SK-N-MC (cell line): Measurements from ENCODE around the gene FKTN.

Experiments
- DNase-seq: peaks from one replicate; pipeline ENCODE4 v3.0.0-alpha.2; 2011; ENCODE audit warnings: low read depth, low spot score
- H3K27ac ChIP-seq: fragments of 200-600 bp; sonication (generic); 2 replicates; pipeline ENCODE4 v1.5.1; 2016; ENCODE audit warnings: mixed run types
- H3K36me3 ChIP-seq: fragments of 200-600 bp; sonication (generic); 2 replicates; pipeline ENCODE4 v1.6.1; 2017; ENCODE audit warnings: antibody characterized with exemption, low read length, mixed read lengths; ENCODE audit not compliant: insufficient read depth
- H3K4me3 ChIP-seq: fragments of 200-600 bp; sonication (generic); 2 replicates; pipeline ENCODE4 v1.5.1; 2016
- H3K9ac ChIP-seq: fragments of 200-600 bp; sonication (generic); 2 replicates; pipeline ENCODE4 v1.8.0; 2017; ENCODE audit warnings: mixed run types, mixed read lengths; ENCODE audit not compliant: insufficient read length
- H3K9me3 ChIP-seq: fragments of 200-600 bp; sonication (generic); 2 replicates; pipeline ENCODE4 v1.6.1; 2017; ENCODE audit warnings: low read depth, mild to moderate bottlenecking, antibody characterized with exemption, low read length, moderate library complexity, mixed read lengths
- EZH2 ChIP-seq: fragments of 200-600 bp; sonication (generic); IDR thresholded peaks from one replicate; pipeline ENCODE4 v1.6.1; 2017; ENCODE audit warnings: antibody characterized with exemption
- FOXP2 ChIP-seq: optimal IDR thresholded peaks from 2 replicates; pipeline ENCODE3; 2011; ENCODE audit warnings: mild to moderate bottlenecking, moderate library complexity; ENCODE audit not compliant: insufficient read depth; ENCODE audit errors: extremely low read length, control extremely low read depth
- POLR2AphosphoS5 ChIP-seq: IDR thresholded peaks from 2 replicates; pipeline ENCODE4 v1.6.1; 2012; ENCODE audit warnings: mild to moderate bottlenecking, low read depth, low read length, borderline replicate concordance

Gene FKTN

GRCh38 chr9:105608721-105609598 lies 51.0 kb downstream of the FKTN start:
- Histone ChIP-seq H3K27ac (no peak overlapping the region), H3K36me3 (no peaks in the 10 kb centered on the region), H3K4me3 (no peak overlapping the region), H3K9me3 (no peaks in the 10 kb centered on the region), H3K9ac (no peak overlapping the region)
- TF ChIP-seq EZH2 (no peak), FOXP2 (no peak), POLR2AphosphoS5 (no peak)
- DNase-seq, result no peak

GRCh38 chr9:105621001-105621400 lies 63.1 kb downstream of the FKTN start:
- H3K36me3 ChIP-seq, result no peaks in the 10 kb centered on the region
- TF ChIP-seq FOXP2, result no peak
- TF ChIP-seq POLR2AphosphoS5, result no peak
- TF ChIP-seq EZH2, result no peak
- no peaks in the 10 kb centered on the region for H3K9me3 ChIP-seq
- H3K27ac ChIP-seq, result no peak overlapping the region
- H3K4me3 ChIP-seq, result no peak overlapping the region
- DNase-seq, result no peak
- no peak overlapping the region for H3K9ac ChIP-seq

GRCh38 chr9:105625088-105625487 lies 67.2 kb downstream of the FKTN start:
- H3K9me3 ChIP-seq, result no peaks in the 10 kb centered on the region
- no peak for DNase-seq
- no peaks in the 10 kb centered on the region for H3K36me3 ChIP-seq
- no peak overlapping the region for H3K4me3 ChIP-seq
- TF ChIP-seq EZH2 (no peak), FOXP2 (no peak), POLR2AphosphoS5 (no peak)
- no peak overlapping the region for H3K9ac ChIP-seq
- no peak overlapping the region for H3K27ac ChIP-seq

GRCh38 chr9:105632807-105633206 lies 74.9 kb downstream of the FKTN start:
- Histone ChIP-seq H3K27ac (no peak overlapping the region), H3K4me3 (no peak overlapping the region), H3K9ac (no peak overlapping the region), H3K36me3 (no peaks in the 10 kb centered on the region), H3K9me3 (no peaks in the 10 kb centered on the region)
- TF ChIP-seq POLR2AphosphoS5 (no peak; the same call in 1 of the 2 replicates), EZH2 (no peak), FOXP2 (no peak)
- no peak for DNase-seq

- TF ChIP-seq FOXP2 (no peak), POLR2AphosphoS5 (no peak), EZH2 (no peak)
- Histone ChIP-seq H3K36me3 (no peaks in the 10 kb centered on the region), H3K27ac (no peak overlapping the region)
Measured at GRCh38 chr9:105633411-105633810, 75.5 kb downstream of the FKTN start.

GRCh38 chr9:105636331-105636730 lies 78.4 kb downstream of the FKTN start:
- no peaks in the 10 kb centered on the region for H3K9me3 ChIP-seq
- DNase-seq, result no peak
- H3K36me3 ChIP-seq, result no peaks in the 10 kb centered on the region
- no peak overlapping the region for H3K27ac ChIP-seq
- no peak for TF ChIP-seq FOXP2
- no peak for TF ChIP-seq POLR2AphosphoS5
- TF ChIP-seq EZH2, result no peak
- H3K4me3 ChIP-seq, result no peak overlapping the region
- H3K9ac ChIP-seq, result no peak overlapping the region

More at GRCh38 chr9:105633411-105633810, 75.5 kb downstream of the FKTN start:
- H3K4me3 ChIP-seq, result no peak overlapping the region
- no peak overlapping the region for H3K9ac ChIP-seq
- H3K9me3 ChIP-seq, result no peaks in the 10 kb centered on the region
- DNase-seq, result no peak

GRCh38 chr9:105637787-105638395 lies 80.0 kb downstream of the FKTN start:
- Histone ChIP-seq H3K9ac (no peak overlapping the region), H3K9me3 (no peaks in the 10 kb centered on the region), H3K27ac (no peak overlapping the region), H3K36me3 (no peaks in the 10 kb centered on the region), H3K4me3 (no peak overlapping the region)
- TF ChIP-seq POLR2AphosphoS5 (no peak), EZH2 (no peak)
- DNase-seq, result no peak

- DNase-seq, result no peak
- Histone ChIP-seq H3K27ac (no peak overlapping the region), H3K36me3 (no peaks in the 10 kb centered on the region), H3K9me3 (no peaks in the 10 kb centered on the region), H3K4me3 (no peak overlapping the region), H3K9ac (no peak overlapping the region)
- no peak for TF ChIP-seq FOXP2
- TF ChIP-seq POLR2AphosphoS5, result no peak
- no peak for TF ChIP-seq EZH2
Measured at GRCh38 chr9:105639936-105640335, 82.0 kb downstream of the FKTN start.
